ENCODE data around the gene RNF149.

Gene RNF149

GRCh38 chr2:101307950-101308431 is 510 bp downstream of the RNF149 start:
- H3K4me3 ChIP-seq (IDR thresholded peaks at IDR 0.05; ENCODE audit: insufficient read depth, low read depth, low read length) = peak overlapping the region; percentile 75
- H3K9ac ChIP-seq = peak overlapping the region; percentile 89
- peak overlapping the region; percentile 86 for H2AFZ ChIP-seq (ENCODE audit: low read depth)
- no peaks in the 10 kb centered on the region for H3K27me3 ChIP-seq (ENCODE audit: insufficient read depth, low read depth)
- no peaks in the 10 kb centered on the region for H4K20me1 ChIP-seq (ENCODE audit: insufficient read depth)
- H3K79me2 ChIP-seq (ENCODE audit: insufficient read depth, low read depth) = peaks cover 46% of the 10 kb centered on the region
- no peak for TF ChIP-seq CTCF (conservative IDR thresholded peaks at IDR 0.05; ENCODE audit: low read depth, low read length)
- H3K27ac ChIP-seq = peak overlapping the region; percentile 88
- peak overlapping the region; percentile 85 for H3K4me2 ChIP-seq
- no peaks in the 10 kb centered on the region for H3K36me3 ChIP-seq (ENCODE audit: insufficient read depth)
- H3K4me1 ChIP-seq (ENCODE audit: low read depth, poor library complexity, severe bottlenecking) = peaks cover 42% of the 10 kb centered on the region

GRCh38 chr2:101307503-101307902 is 998 bp downstream of the RNF149 start:
- no peak overlapping the region for H3K4me3 ChIP-seq (IDR thresholded peaks at IDR 0.05; ENCODE audit: insufficient read depth, low read depth, low read length)
- H2AFZ ChIP-seq (ENCODE audit: low read depth) = no peak overlapping the region
- peak overlapping the region; percentile 88 for H3K27ac ChIP-seq
- peak overlapping the region; percentile 89; the same call in 1 of the 2 replicates for H3K9ac ChIP-seq
- TF ChIP-seq CTCF (conservative IDR thresholded peaks at IDR 0.05; ENCODE audit: low read depth, low read length) = no peak
- no peaks in the 10 kb centered on the region for H3K36me3 ChIP-seq (ENCODE audit: insufficient read depth)
- H3K79me2 ChIP-seq (ENCODE audit: insufficient read depth, low read depth) = peaks cover 51% of the 10 kb centered on the region
- H4K20me1 ChIP-seq (ENCODE audit: insufficient read depth) = no peaks in the 10 kb centered on the region
- peak overlapping the region; percentile 85 for H3K4me2 ChIP-seq
- no peaks in the 10 kb centered on the region for H3K27me3 ChIP-seq (ENCODE audit: insufficient read depth, low read depth)
- H3K4me1 ChIP-seq (ENCODE audit: low read depth, poor library complexity, severe bottlenecking) = peaks cover 42% of the 10 kb centered on the region

DNA sequence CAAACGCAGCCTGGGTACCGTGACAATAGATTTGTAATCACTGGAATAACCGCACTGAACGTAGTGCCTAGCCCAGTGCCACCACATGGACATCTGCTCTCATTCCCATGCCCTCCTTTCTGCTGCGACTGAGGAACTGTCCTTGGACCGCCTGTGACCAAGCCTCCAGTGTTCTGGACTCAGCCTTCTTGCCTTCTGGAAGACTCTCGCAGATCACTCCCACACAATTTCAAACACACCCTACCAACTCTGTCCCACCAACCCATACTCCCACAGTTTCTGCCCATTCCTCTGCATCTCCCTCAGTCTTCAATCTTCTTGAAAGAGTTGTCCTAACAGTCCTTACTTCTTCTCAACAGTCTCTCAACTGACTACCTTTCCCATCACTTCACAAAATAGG is 2.1 kb downstream of the RNF149 start:
- peak overlapping the region; percentile 89; the same call in 1 of the 2 replicates for H3K9ac ChIP-seq
- H3K79me2 ChIP-seq (ENCODE audit: insufficient read depth, low read depth) = peaks cover 53% of the 10 kb centered on the region
- no peak for TF ChIP-seq CTCF (conservative IDR thresholded peaks at IDR 0.05; ENCODE audit: low read depth, low read length)
- peak overlapping the region; percentile 85 for H3K4me2 ChIP-seq
- no peaks in the 10 kb centered on the region for H4K20me1 ChIP-seq (ENCODE audit: insufficient read depth)
- peak overlapping the region; percentile 88 for H3K27ac ChIP-seq
- H3K27me3 ChIP-seq (ENCODE audit: insufficient read depth, low read depth) = no peaks in the 10 kb centered on the region
- H3K4me3 ChIP-seq (IDR thresholded peaks at IDR 0.05; ENCODE audit: insufficient read depth, low read depth, low read length) = no peak overlapping the region
- H3K4me1 ChIP-seq (ENCODE audit: low read depth, poor library complexity, severe bottlenecking) = peaks cover 42% of the 10 kb centered on the region
- H2AFZ ChIP-seq (ENCODE audit: low read depth) = no peak overlapping the region
- no peaks in the 10 kb centered on the region for H3K36me3 ChIP-seq (ENCODE audit: insufficient read depth)

GRCh38 chr2:101305492-101306078 is 2.9 kb downstream of the RNF149 start:
- H2AFZ ChIP-seq (ENCODE audit: low read depth) = no peak overlapping the region
- no peaks in the 10 kb centered on the region for H3K36me3 ChIP-seq (ENCODE audit: insufficient read depth)
- H3K9ac ChIP-seq = no peak overlapping the region
- no peak for TF ChIP-seq CTCF (conservative IDR thresholded peaks at IDR 0.05; ENCODE audit: low read depth, low read length)
- peaks cover 42% of the 10 kb centered on the region for H3K4me1 ChIP-seq (ENCODE audit: low read depth, poor library complexity, severe bottlenecking)
- no peak overlapping the region for H3K4me3 ChIP-seq (IDR thresholded peaks at IDR 0.05; ENCODE audit: insufficient read depth, low read depth, low read length)
- H3K79me2 ChIP-seq (ENCODE audit: insufficient read depth, low read depth) = peaks cover 58% of the 10 kb centered on the region
- H3K27me3 ChIP-seq (ENCODE audit: insufficient read depth, low read depth) = no peaks in the 10 kb centered on the region
- H4K20me1 ChIP-seq (ENCODE audit: insufficient read depth) = no peaks in the 10 kb centered on the region
- peak overlapping the region; percentile 85 for H3K4me2 ChIP-seq
- no peak overlapping the region; the same call in 1 of the 2 replicates for H3K27ac ChIP-seq
